ENCODE data around the gene CHST14. TPM values are rescaled to one million over a fixed set of nuclear protein-coding genes. Genes with fewer than 3 reads are reported as not detected.

CHST14 gene
- total RNA-seq, 1 donor: 13.4 TPM

DNA sequence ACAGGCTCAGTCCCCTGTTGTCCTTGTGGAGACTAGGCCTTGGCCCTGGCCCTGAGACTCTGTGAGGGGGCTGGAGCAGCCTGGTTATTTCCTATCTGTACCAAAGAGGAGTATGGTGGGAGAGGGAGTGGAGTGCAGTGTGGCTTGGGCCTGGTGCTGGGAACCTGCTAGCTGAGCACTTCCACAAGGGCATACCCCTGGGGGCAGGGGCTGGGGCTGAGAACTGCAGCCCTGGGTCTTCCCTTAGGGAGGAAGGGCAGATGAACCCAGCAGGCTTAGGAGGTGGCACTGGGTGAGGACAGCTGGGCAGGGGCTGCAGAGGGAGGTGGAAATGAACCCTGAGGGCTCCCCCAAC lies 3.5 kb upstream of the CHST14 start:
- Histone ChIP-seq H4K20me1 (ENCODE audit: insufficient read depth, low read length) (peaks cover 8% of the 10 kb centered on the region), H3K9me3 (ENCODE audit: low read depth, low read length) (no peaks in the 10 kb centered on the region)
- TF ChIP-seq, protein P1, sequence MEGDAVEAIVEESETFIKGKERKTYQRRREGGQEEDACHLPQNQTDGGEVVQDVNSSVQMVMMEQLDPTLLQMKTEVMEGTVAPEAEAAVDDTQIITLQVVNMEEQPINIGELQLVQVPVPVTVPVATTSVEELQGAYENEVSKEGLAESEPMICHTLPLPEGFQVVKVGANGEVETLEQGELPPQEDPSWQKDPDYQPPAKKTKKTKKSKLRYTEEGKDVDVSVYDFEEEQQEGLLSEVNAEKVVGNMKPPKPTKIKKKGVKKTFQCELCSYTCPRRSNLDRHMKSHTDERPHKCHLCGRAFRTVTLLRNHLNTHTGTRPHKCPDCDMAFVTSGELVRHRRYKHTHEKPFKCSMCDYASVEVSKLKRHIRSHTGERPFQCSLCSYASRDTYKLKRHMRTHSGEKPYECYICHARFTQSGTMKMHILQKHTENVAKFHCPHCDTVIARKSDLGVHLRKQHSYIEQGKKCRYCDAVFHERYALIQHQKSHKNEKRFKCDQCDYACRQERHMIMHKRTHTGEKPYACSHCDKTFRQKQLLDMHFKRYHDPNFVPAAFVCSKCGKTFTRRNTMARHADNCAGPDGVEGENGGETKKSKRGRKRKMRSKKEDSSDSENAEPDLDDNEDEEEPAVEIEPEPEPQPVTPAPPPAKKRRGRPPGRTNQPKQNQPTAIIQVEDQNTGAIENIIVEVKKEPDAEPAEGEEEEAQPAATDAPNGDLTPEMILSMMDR (IDR thresholded peaks at IDR 0.05; ENCODE audit: extremely low read depth, low read depth, low read length): no peak

DNA sequence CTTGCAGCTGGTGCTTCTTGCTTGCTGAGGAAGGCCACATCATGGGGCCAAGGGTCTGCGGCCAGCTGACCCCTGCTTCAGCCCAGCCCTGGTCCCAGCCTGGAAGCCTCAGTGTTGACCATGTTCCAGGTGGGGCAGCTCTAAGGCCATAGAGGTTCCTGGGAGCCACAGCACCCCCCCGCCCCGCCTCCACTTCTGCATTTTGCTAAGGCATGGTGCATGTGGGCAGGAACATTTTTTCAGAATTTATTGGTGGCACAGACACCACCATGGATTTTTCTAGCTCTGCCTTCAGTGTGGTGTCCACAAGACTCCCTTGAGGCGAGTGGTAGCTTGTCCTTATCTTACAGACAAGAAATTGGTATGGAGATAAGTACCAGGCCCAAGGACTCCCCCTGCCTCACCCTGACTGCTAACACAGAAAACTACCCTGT lies 1.9 kb upstream of the CHST14 start:
- Histone ChIP-seq H3K79me2 (ENCODE audit: insufficient read depth, low read length) (peaks cover 5% of the 10 kb centered on the region), H3K4me1 (ENCODE audit: insufficient read depth, low read length) (peaks cover 21% of the 10 kb centered on the region), H3K4me3 (ENCODE audit: insufficient read depth, low read length) (no peak overlapping the region), H3K9me3 (ENCODE audit: low read depth, low read length) (no peaks in the 10 kb centered on the region), H3K36me3 (ENCODE audit: insufficient read depth, low read length) (peaks cover 15% of the 10 kb centered on the region), H2AFZ (ENCODE audit: low read length) (no peak overlapping the region), H3K27me3 (ENCODE audit: insufficient read depth, low read length) (no peaks in the 10 kb centered on the region), H4K20me1 (ENCODE audit: insufficient read depth, low read length) (peaks cover 12% of the 10 kb centered on the region), H3K27ac (ENCODE audit: low read depth, low read length) (no peak overlapping the region), H3K4me2 (ENCODE audit: insufficient read depth, low read length) (no peak overlapping the region)
- no peak for DNase-seq (ENCODE audit: insufficient read length, low spot score, missing footprints)
- TF ChIP-seq, protein P1 (IDR thresholded peaks at IDR 0.05; ENCODE audit: extremely low read depth, low read depth, low read length): no peak

More for the DNA sequence above, 3.5 kb upstream of the CHST14 start:
- no peaks in the 10 kb centered on the region for H3K27me3 ChIP-seq (ENCODE audit: insufficient read depth, low read length)
- H3K79me2 ChIP-seq (ENCODE audit: insufficient read depth, low read length): peaks cover 5% of the 10 kb centered on the region
- no peak overlapping the region for H3K4me3 ChIP-seq (ENCODE audit: insufficient read depth, low read length)
- no peak for DNase-seq (ENCODE audit: insufficient read length, low spot score, missing footprints)
- H3K4me1 ChIP-seq (ENCODE audit: insufficient read depth, low read length): peaks cover 21% of the 10 kb centered on the region
- no peak overlapping the region for H3K4me2 ChIP-seq (ENCODE audit: insufficient read depth, low read length)
- no peak overlapping the region for H2AFZ ChIP-seq (ENCODE audit: low read length)
- H3K36me3 ChIP-seq (ENCODE audit: insufficient read depth, low read length): peaks cover 27% of the 10 kb centered on the region
- no peak overlapping the region for H3K27ac ChIP-seq (ENCODE audit: low read depth, low read length)

DNA sequence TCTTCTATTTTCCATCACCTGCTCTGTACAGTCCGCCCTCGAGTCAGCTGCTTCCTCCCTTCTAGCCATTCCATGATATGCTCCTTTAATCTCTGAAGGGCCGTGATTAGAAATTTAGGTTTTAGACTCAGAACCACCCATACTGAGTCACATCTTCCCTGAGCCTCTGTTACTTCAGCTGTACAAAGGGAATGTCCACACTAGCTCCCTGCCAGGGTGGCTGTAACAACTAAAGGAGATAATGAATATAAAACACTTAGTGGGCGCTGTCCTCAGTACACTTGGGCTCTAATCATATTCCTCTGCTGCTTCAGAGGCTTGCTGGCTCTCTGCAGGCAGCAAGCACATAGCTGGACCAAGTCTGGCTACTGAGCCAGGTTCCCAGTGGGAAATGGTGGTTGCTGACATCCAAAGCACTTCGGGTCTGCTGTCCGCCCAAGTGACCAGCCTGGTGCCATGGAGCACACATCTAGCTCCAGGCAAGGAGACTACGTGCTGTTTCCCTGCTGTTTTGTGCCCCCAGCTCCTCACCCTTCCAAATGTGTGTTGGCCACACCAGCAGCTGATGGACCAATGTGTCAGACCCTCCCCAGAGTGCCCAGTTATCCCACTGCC lies 901 bp upstream of the CHST14 start:
- Histone ChIP-seq H3K27ac (ENCODE audit: low read depth, low read length) (peak overlapping the region; percentile 26), H3K27me3 (ENCODE audit: insufficient read depth, low read length) (no peaks in the 10 kb centered on the region), H3K79me2 (ENCODE audit: insufficient read depth, low read length) (peaks cover 5% of the 10 kb centered on the region), H3K4me3 (ENCODE audit: insufficient read depth, low read length) (peak overlapping the region; percentile 81), H3K9me3 (ENCODE audit: low read depth, low read length) (no peaks in the 10 kb centered on the region), H4K20me1 (ENCODE audit: insufficient read depth, low read length) (peaks cover 12% of the 10 kb centered on the region), H3K36me3 (ENCODE audit: insufficient read depth, low read length) (peaks cover 8% of the 10 kb centered on the region), H2AFZ (ENCODE audit: low read length) (peak overlapping the region; percentile 26), H3K4me2 (ENCODE audit: insufficient read depth, low read length) (peak overlapping the region; percentile 72), H3K4me1 (ENCODE audit: insufficient read depth, low read length) (peaks cover 21% of the 10 kb centered on the region)
- TF ChIP-seq, protein P1 (IDR thresholded peaks at IDR 0.05; ENCODE audit: extremely low read depth, low read depth, low read length): no peak
- peak; percentile 90 for DNase-seq (ENCODE audit: insufficient read length, low spot score, missing footprints)

DNA sequence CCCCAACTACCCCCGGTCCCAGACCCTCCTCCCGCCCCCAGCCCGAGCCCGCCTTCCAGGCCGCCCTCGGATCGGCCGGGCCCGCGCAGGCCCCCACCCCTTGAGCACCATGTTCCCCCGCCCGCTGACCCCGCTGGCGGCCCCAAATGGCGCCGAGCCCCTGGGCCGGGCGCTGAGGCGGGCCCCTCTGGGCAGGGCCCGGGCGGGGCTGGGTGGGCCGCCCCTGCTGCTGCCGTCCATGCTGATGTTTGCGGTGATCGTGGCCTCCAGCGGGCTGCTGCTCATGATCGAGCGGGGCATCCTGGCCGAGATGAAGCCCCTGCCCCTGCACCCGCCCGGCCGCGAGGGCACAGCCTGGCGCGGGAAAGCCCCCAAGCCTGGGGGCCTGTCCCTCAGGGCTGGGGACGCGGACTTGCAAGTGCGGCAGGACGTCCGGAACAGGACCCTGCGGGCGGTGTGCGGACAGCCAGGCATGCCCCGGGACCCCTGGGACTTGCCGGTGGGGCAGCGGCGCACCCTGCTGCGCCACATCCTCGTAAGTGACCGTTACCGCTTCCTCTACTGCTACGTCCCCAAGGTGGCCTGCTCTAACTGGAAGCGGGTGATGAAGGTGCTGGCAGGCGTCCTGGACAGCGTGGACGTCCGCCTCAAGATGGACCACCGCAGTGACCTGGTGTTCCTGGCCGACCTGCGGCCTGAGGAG lies 472 bp downstream of the CHST14 start:
- peaks cover 21% of the 10 kb centered on the region for H3K4me1 ChIP-seq (ENCODE audit: insufficient read depth, low read length)
- H4K20me1 ChIP-seq (ENCODE audit: insufficient read depth, low read length): peaks cover 12% of the 10 kb centered on the region
- peak overlapping the region; percentile 81 for H3K4me3 ChIP-seq (ENCODE audit: insufficient read depth, low read length)
- TF ChIP-seq, protein P1 (IDR thresholded peaks at IDR 0.05; ENCODE audit: extremely low read depth, low read depth, low read length): no peak
- no peaks in the 10 kb centered on the region for H3K9me3 ChIP-seq (ENCODE audit: low read depth, low read length)
- H3K36me3 ChIP-seq (ENCODE audit: insufficient read depth, low read length): no peaks in the 10 kb centered on the region
- H2AFZ ChIP-seq (ENCODE audit: low read length): peak overlapping the region; percentile 83
- peaks cover 5% of the 10 kb centered on the region for H3K79me2 ChIP-seq (ENCODE audit: insufficient read depth, low read length)
- DNase-seq (ENCODE audit: insufficient read length, low spot score, missing footprints): peak; percentile 88
- H3K27ac ChIP-seq (ENCODE audit: low read depth, low read length): no peak overlapping the region
- peak overlapping the region; percentile 97 for H3K4me2 ChIP-seq (ENCODE audit: insufficient read depth, low read length)
- no peaks in the 10 kb centered on the region for H3K27me3 ChIP-seq (ENCODE audit: insufficient read depth, low read length)
